MCF 10A (cell line): ENCODE results near the gene HPF1. TPM values are rescaled to one million over a fixed set of nuclear protein-coding genes. Genes with fewer than 3 reads are reported as not detected.

Experiments
- BruUV-seq: library from RNA; stranded (reverse); fragments of 400-500 nt; replicated peaks from 2 replicates; lab custom pipeline; 2021; lab: Mats Ljungman, UMichigan
- CTCF ChIA-PET: fragments of 300-600 bp; sonication (Branson Sonifier 250); formaldehyde crosslinking; extraction: SDS; loops from one replicate; lab custom pipeline; 2021; ENCODE audit warnings: antibody characterized with exemption, inconsistent platforms; lab: Yijun Ruan, JAX
- POLR2A ChIA-PET: fragments of 300-600, 350-650 bp; sonication (Branson Sonifier 250); formaldehyde crosslinking; extraction: SDS; loops from one replicate; lab custom pipeline; 2020; ENCODE audit warnings: antibody characterized with exemption, inconsistent platforms; lab: Yijun Ruan, JAX
- DNase-seq: peaks from one replicate; pipeline ENCODE4 v3.0.0-alpha.2; 2018; ENCODE audit not compliant: unreplicated experiment
- H3K27ac Mint-ChIP-seq: one replicate; pipeline ENCODE4 v1.8.0; 2022; ENCODE audit warnings: mild to moderate bottlenecking, low read depth, mixed read lengths; ENCODE audit not compliant: unreplicated experiment
- H3K27me3 Mint-ChIP-seq: one replicate; pipeline ENCODE4 v1.8.0; 2022; ENCODE audit warnings: mixed read lengths; ENCODE audit not compliant: insufficient read depth, unreplicated experiment
- H3K36me3 Mint-ChIP-seq: one replicate; pipeline ENCODE4 v1.8.0; 2022; ENCODE audit warnings: mild to moderate bottlenecking, moderate library complexity, mixed read lengths; ENCODE audit not compliant: insufficient read depth, unreplicated experiment
- H3K4me1 Mint-ChIP-seq: one replicate; pipeline ENCODE4 v1.8.0; 2022; ENCODE audit warnings: mixed read lengths; ENCODE audit not compliant: insufficient read depth, unreplicated experiment
- H3K4me3 Mint-ChIP-seq: one replicate; pipeline ENCODE4 v1.8.0; 2022; ENCODE audit warnings: mild to moderate bottlenecking, moderate library complexity, mixed read lengths; ENCODE audit not compliant: unreplicated experiment
- H3K9me3 Mint-ChIP-seq: one replicate; pipeline ENCODE4 v1.8.0; 2022; ENCODE audit warnings: mixed read lengths; ENCODE audit not compliant: unreplicated experiment
- intact Hi-C: fragments of 100-400 bp; cut with micrococcal nuclease; formaldehyde crosslinking; loops from 2 replicates; pipeline ENCODE4 v1.14.1; 2022
- total RNA-seq: library from RNA; stranded (reverse); gene quantifications from 2 replicates; pipeline ENCODE4 v1.2.3, GENCODE V29; 2022
- TF ChIP-seq, protein P1 (sequence below): fragments of 200-600 bp; IDR thresholded peaks from one replicate; pipeline ENCODE4 v1.8.0; 2022; ENCODE audit warnings: antibody characterized with exemption, mild to moderate bottlenecking; ENCODE audit not compliant: unreplicated experiment

Gene HPF1
- total RNA-seq, 1 experiment from 2014 or later = 15.6 TPM

GRCh38 chr4:169716677-169717076, 41.1 kb downstream of the HPF1 start:
- Mint-ChIP-seq H3K4me3 (no peak overlapping the region), H3K36me3 (peaks cover 52% of the 10 kb centered on the region), H3K9me3 (no peaks in the 10 kb centered on the region), H3K27me3 (no peaks in the 10 kb centered on the region), H3K4me1 (no peaks in the 10 kb centered on the region), H3K27ac (no peak overlapping the region)
- intact Hi-C loops = no loop called here
- BruUV-seq = no TSS peak
- ChIA-PET CTCF (no interaction called here), POLR2A (no interaction called here)
- no peak for DNase-seq
- TF ChIP-seq, protein P1, sequence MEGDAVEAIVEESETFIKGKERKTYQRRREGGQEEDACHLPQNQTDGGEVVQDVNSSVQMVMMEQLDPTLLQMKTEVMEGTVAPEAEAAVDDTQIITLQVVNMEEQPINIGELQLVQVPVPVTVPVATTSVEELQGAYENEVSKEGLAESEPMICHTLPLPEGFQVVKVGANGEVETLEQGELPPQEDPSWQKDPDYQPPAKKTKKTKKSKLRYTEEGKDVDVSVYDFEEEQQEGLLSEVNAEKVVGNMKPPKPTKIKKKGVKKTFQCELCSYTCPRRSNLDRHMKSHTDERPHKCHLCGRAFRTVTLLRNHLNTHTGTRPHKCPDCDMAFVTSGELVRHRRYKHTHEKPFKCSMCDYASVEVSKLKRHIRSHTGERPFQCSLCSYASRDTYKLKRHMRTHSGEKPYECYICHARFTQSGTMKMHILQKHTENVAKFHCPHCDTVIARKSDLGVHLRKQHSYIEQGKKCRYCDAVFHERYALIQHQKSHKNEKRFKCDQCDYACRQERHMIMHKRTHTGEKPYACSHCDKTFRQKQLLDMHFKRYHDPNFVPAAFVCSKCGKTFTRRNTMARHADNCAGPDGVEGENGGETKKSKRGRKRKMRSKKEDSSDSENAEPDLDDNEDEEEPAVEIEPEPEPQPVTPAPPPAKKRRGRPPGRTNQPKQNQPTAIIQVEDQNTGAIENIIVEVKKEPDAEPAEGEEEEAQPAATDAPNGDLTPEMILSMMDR = no peak

- Mint-ChIP-seq H3K27me3 (no peaks in the 10 kb centered on the region), H3K4me3 (no peak overlapping the region), H3K27ac (no peak overlapping the region), H3K9me3 (no peaks in the 10 kb centered on the region), H3K36me3 (peaks cover 47% of the 10 kb centered on the region), H3K4me1 (no peaks in the 10 kb centered on the region)
- CTCF ChIA-PET = no interaction called here
- TF ChIP-seq, protein P1 = no peak
- POLR2A ChIA-PET = no interaction called here
- intact Hi-C loops = no loop called here
- DNase-seq = no peak
- no TSS peak for BruUV-seq
Observed at GRCh38 chr4:169715826-169716225, 41.9 kb downstream of the HPF1 start.

- DNase-seq = no peak
- TF ChIP-seq, protein P1 = no peak
- ChIA-PET POLR2A (no interaction called here), CTCF (no interaction called here)
- Mint-ChIP-seq H3K9me3 (no peaks in the 10 kb centered on the region), H3K4me3 (no peak overlapping the region), H3K36me3 (peaks cover 59% of the 10 kb centered on the region), H3K4me1 (no peaks in the 10 kb centered on the region), H3K27ac (peak overlapping the region; percentile 26), H3K27me3 (no peaks in the 10 kb centered on the region)
- no TSS peak for BruUV-seq
- intact Hi-C loops = no loop called here
Observed at GRCh38 chr4:169707958-169708643, 49.6 kb downstream of the HPF1 start.

GRCh38 chr4:169698331-169698730, 59.4 kb downstream of the HPF1 start:
- Mint-ChIP-seq H3K9me3 (no peaks in the 10 kb centered on the region), H3K27me3 (no peaks in the 10 kb centered on the region), H3K4me3 (no peak overlapping the region), H3K27ac (no peak overlapping the region), H3K36me3 (peaks cover 65% of the 10 kb centered on the region), H3K4me1 (no peaks in the 10 kb centered on the region)
- CTCF ChIA-PET = interaction anchor here (1.3 to 1.5 kb wide), 3 partner anchors 9 to 15 kb away, joined by 3 to 5 read pairs (median 3); no protein-coding TSS in a partner anchor
- TF ChIP-seq, protein P1 = no peak
- POLR2A ChIA-PET = interaction anchor here (1.1 kb wide), 1 partner anchor 8 kb away, joined by 3 read pairs; no protein-coding TSS in a partner anchor
- no peak for DNase-seq
- no TSS peak for BruUV-seq
- intact Hi-C loops = no loop called here
